Hematopoietic multipotent progenitor cell treated with erythropoietin and hydrocortisone succinate and interleukin-3 and kit ligand, for 6 days (in vitro differentiated cells): ENCODE data around the gene ARHGEF11.

Source experiments
- DNase-seq: peaks from one replicate; pipeline ENCODE4 v3.0.0-alpha.2; 2015

The ARHGEF11 gene

GRCh38 chr1:156889802-156890580, 155.6 kb downstream of the ARHGEF11 start:
- peak; percentile 92 for DNase-seq

- DNase-seq = no peak
Observed at GRCh38 chr1:156887734-156888133, 157.8 kb downstream of the ARHGEF11 start.

- no peak for DNase-seq
Observed at GRCh38 chr1:156887317-156887716, 158.2 kb downstream of the ARHGEF11 start.

- DNase-seq = no peak
Observed at GRCh38 chr1:156886583-156887281, 158.8 kb downstream of the ARHGEF11 start.

- DNase-seq = no peak
Observed at GRCh38 chr1:156885880-156886355, 159.6 kb downstream of the ARHGEF11 start.

- DNase-seq = no peak
Observed at GRCh38 chr1:156885314-156885713, 160.2 kb downstream of the ARHGEF11 start.
